ENCODE data around the gene OSBPL10. TPM values are rescaled to one million over a fixed set of nuclear protein-coding genes. Genes with fewer than 3 reads are reported as not detected.

Gene OSBPL10, protein sequence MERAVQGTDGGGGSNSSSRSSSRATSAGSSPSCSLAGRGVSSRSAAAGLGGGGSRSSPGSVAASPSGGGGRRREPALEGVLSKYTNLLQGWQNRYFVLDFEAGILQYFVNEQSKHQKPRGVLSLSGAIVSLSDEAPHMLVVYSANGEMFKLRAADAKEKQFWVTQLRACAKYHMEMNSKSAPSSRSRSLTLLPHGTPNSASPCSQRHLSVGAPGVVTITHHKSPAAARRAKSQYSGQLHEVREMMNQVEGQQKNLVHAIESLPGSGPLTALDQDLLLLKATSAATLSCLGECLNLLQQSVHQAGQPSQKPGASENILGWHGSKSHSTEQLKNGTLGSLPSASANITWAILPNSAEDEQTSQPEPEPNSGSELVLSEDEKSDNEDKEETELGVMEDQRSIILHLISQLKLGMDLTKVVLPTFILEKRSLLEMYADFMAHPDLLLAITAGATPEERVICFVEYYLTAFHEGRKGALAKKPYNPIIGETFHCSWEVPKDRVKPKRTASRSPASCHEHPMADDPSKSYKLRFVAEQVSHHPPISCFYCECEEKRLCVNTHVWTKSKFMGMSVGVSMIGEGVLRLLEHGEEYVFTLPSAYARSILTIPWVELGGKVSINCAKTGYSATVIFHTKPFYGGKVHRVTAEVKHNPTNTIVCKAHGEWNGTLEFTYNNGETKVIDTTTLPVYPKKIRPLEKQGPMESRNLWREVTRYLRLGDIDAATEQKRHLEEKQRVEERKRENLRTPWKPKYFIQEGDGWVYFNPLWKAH
- total RNA-seq (2.4 and 7.7 TPM in 2 replicates), polyA plus RNA-seq (2.2 and 2.8 TPM in 2 replicates)

- TF ChIP-seq, protein P1, sequence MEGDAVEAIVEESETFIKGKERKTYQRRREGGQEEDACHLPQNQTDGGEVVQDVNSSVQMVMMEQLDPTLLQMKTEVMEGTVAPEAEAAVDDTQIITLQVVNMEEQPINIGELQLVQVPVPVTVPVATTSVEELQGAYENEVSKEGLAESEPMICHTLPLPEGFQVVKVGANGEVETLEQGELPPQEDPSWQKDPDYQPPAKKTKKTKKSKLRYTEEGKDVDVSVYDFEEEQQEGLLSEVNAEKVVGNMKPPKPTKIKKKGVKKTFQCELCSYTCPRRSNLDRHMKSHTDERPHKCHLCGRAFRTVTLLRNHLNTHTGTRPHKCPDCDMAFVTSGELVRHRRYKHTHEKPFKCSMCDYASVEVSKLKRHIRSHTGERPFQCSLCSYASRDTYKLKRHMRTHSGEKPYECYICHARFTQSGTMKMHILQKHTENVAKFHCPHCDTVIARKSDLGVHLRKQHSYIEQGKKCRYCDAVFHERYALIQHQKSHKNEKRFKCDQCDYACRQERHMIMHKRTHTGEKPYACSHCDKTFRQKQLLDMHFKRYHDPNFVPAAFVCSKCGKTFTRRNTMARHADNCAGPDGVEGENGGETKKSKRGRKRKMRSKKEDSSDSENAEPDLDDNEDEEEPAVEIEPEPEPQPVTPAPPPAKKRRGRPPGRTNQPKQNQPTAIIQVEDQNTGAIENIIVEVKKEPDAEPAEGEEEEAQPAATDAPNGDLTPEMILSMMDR (IDR thresholded peaks at IDR 0.05; ENCODE audit: low read depth, low read length), result no peak
- H3K4me3 ChIP-seq, result peak within 1 kb of the TSS; percentile 49
- peaks cover 54% of the 10 kb centered on the region for H3K27me3 ChIP-seq
- H3K27ac ChIP-seq, result no peak within 1 kb of the TSS
- no peaks in the 10 kb centered on the region for H3K4me1 ChIP-seq (ENCODE audit: low read depth)
- DNase-seq (ENCODE audit: low read depth in 1 of 2, low spot score in 1 of 2), result peak; percentile 52 to 96
- H3K9me3 ChIP-seq (ENCODE audit: low read depth), result no peaks in the 10 kb centered on the region
- H3K36me3 ChIP-seq, result no peaks in the 10 kb centered on the region
Observed at GRCh38 chr3:31981206-31982181, at the start of gene OSBPL10, which contains the start of gene ZNF860. OSBPL10 (minus strand) TSS chr3:31981262; CDS start chr3:31981179, 83 bp downstream. ZNF860 (plus strand) TSS chr3:31981750; CDS start chr3:31989080, 7,330 bp downstream.

DNA sequence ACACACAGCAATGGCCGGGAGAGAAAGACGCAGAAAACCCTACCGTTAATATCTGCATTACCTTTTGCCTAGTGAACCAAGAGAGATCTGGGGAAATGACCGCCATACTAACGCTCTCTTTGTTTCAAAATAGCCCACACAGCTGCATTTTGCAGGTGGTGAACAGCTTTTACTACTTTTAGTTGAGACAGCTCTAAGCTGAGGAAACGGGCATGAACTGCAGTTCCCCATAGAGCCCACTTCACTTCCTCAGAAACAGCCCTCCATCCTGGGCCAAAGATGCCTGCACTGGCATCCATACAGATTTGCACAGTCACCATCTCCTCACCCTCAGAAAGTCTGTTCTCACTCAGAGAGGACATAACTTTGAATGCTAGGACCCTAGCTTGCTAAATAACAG, 45.5 kb upstream of the OSBPL10 start:
- Histone ChIP-seq H3K27me3 (no peaks in the 10 kb centered on the region), H3K27ac (no peak overlapping the region), H3K9me3 (ENCODE audit: low read depth) (no peaks in the 10 kb centered on the region), H3K4me3 (no peak overlapping the region), H3K4me1 (ENCODE audit: low read depth) (no peaks in the 10 kb centered on the region), H3K36me3 (no peaks in the 10 kb centered on the region)
- no peak for DNase-seq (ENCODE audit: low read depth in 1 of 2, low spot score in 1 of 2)
- TF ChIP-seq, protein P1 (IDR thresholded peaks at IDR 0.05; ENCODE audit: low read depth, low read length), result no peak

GRCh38 chr3:32022947-32023346, 41.9 kb upstream of the OSBPL10 start:
- TF ChIP-seq, protein P1 (IDR thresholded peaks at IDR 0.05; ENCODE audit: low read depth, low read length), result no peak
- no peaks in the 10 kb centered on the region for H3K36me3 ChIP-seq
- H3K9me3 ChIP-seq (ENCODE audit: low read depth), result no peaks in the 10 kb centered on the region
- H3K27me3 ChIP-seq, result no peaks in the 10 kb centered on the region
- no peak overlapping the region for H3K4me3 ChIP-seq
- no peak overlapping the region for H3K27ac ChIP-seq
- H3K4me1 ChIP-seq (ENCODE audit: low read depth), result no peaks in the 10 kb centered on the region
- DNase-seq (ENCODE audit: low read depth in 1 of 2, low spot score in 1 of 2), result no peak

DNA sequence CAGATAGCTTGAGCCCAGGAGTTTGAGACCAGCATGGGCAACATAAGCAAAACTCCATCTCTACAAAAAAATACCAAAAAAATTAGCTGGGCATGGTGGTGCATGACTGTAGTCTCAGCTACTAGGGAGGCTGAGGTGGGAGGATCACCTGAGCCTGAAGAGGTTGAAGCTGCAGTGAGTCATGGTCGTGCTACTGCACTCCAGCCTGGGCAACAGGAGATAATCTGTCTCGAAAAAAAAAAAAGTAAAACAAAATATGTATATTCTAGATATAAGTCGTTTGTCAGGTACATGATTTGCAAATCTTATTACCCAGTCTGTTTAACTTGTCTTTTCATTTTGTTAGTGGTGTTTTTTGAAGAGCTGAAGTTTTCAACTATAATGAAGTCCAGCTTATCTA, 40.7 kb upstream of the OSBPL10 start:
- no peaks in the 10 kb centered on the region for H3K27me3 ChIP-seq
- no peaks in the 10 kb centered on the region for H3K36me3 ChIP-seq
- H3K9me3 ChIP-seq (ENCODE audit: low read depth), result no peaks in the 10 kb centered on the region
- no peak overlapping the region for H3K4me3 ChIP-seq
- peaks cover 6% of the 10 kb centered on the region for H3K4me1 ChIP-seq (ENCODE audit: low read depth)
- DNase-seq (ENCODE audit: low read depth in 1 of 2, low spot score in 1 of 2), result no peak
- no peak overlapping the region for H3K27ac ChIP-seq
- TF ChIP-seq, protein P1 (IDR thresholded peaks at IDR 0.05; ENCODE audit: low read depth, low read length), result no peak

- H3K4me1 ChIP-seq (ENCODE audit: low read depth), result peaks cover 6% of the 10 kb centered on the region
- no peaks in the 10 kb centered on the region for H3K27me3 ChIP-seq
- no peak for DNase-seq (ENCODE audit: low read depth in 1 of 2, low spot score in 1 of 2)
- no peak overlapping the region for H3K4me3 ChIP-seq
- no peaks in the 10 kb centered on the region for H3K9me3 ChIP-seq (ENCODE audit: low read depth)
- TF ChIP-seq, protein P1 (IDR thresholded peaks at IDR 0.05; ENCODE audit: low read depth, low read length), result no peak
- no peaks in the 10 kb centered on the region for H3K36me3 ChIP-seq
- H3K27ac ChIP-seq, result no peak overlapping the region
Observed at GRCh38 chr3:32021155-32021554, 40.1 kb upstream of the OSBPL10 start.

Data from cardiac muscle cell (in vitro differentiated cells and primary cell).